OCI-LY1 (cell line): ENCODE results near the gene SLC39A5.

ENCODE experiments used
- EZH2 ChIP-seq: fragments of 200-600 bp; sonication (generic), shearing (Covaris generic); IDR thresholded peaks from 2 replicates; pipeline ENCODE4 v1.8.0; 2017; ENCODE audit warnings: borderline replicate concordance, mixed run types, mild to moderate bottlenecking, antibody characterized with exemption, low read length, moderate library complexity, mixed read lengths
- TF ChIP-seq, protein P1 (sequence below): fragments of 200-600 bp; sonication (generic), shearing (Covaris generic); IDR thresholded peaks from 2 replicates; pipeline ENCODE4 v1.5.1; 2017; ENCODE audit warnings: mild to moderate bottlenecking, antibody characterized with exemption, low read length, moderate library complexity, mixed read lengths

DNA sequence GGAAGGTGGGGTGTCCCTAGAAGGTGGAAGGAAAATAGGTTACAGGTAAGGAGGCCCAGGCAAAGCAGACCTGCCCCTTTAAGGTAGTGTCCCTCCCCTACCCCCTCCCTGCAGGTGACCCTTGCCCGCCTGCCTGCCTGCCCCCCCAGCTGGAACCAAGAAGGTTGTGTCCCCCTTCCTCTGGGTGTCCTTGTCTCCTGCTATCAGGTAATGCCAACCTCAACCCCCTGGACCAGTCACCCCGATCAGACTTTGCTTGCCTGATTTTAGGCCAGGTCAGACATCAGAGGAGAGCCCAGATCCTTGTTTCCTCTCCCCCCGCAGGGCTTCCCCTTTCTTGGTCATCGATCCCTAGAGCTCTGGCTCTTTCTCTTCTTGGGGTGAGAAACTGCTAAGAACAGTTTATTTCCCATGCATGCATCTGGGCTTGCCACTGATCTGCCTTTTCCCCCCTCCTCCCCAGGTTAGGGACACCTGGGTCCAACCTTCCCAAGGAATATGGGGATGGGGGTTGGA lies at the start of gene SLC39A5:
- TF ChIP-seq, protein P1, sequence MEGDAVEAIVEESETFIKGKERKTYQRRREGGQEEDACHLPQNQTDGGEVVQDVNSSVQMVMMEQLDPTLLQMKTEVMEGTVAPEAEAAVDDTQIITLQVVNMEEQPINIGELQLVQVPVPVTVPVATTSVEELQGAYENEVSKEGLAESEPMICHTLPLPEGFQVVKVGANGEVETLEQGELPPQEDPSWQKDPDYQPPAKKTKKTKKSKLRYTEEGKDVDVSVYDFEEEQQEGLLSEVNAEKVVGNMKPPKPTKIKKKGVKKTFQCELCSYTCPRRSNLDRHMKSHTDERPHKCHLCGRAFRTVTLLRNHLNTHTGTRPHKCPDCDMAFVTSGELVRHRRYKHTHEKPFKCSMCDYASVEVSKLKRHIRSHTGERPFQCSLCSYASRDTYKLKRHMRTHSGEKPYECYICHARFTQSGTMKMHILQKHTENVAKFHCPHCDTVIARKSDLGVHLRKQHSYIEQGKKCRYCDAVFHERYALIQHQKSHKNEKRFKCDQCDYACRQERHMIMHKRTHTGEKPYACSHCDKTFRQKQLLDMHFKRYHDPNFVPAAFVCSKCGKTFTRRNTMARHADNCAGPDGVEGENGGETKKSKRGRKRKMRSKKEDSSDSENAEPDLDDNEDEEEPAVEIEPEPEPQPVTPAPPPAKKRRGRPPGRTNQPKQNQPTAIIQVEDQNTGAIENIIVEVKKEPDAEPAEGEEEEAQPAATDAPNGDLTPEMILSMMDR: no peak
- no peak for TF ChIP-seq EZH2
